HepG2 (cell line): ENCODE data around the gene SETD1B. TPM values are rescaled to one million over a fixed set of nuclear protein-coding genes. Genes with fewer than 3 reads are reported as not detected.

Experiments
- AGO1 ChIP-seq: fragments of 200-400 bp; formaldehyde crosslinking; IDR thresholded peaks from 2 replicates; pipeline ENCODE4 v1.6.1; 2017; ENCODE audit warnings: mild to moderate bottlenecking, low read depth, low read length, moderate library complexity; ENCODE audit not compliant: poor library complexity, severe bottlenecking
- ASH2L ChIP-seq: fragments of 300-600, 200-600 bp; sonication (generic); IDR thresholded peaks from 2 replicates; pipeline ENCODE4 v1.7.0; 2017; ENCODE audit warnings: low read depth, mild to moderate bottlenecking, moderate library complexity, mixed read lengths, low read length; ENCODE audit not compliant: insufficient read length
- BHLHE40 ChIP-seq: IDR thresholded peaks from 2 replicates; pipeline ENCODE4 v1.6.1; 2011; ENCODE audit warnings: low read length, improper control_type of control experiment
- ELF1 ChIP-seq: sonication (generic); formaldehyde crosslinking; IDR thresholded peaks from 2 replicates; pipeline ENCODE4 v1.4.0; 2020; ENCODE audit warnings: missing genetic modification reagents
- FOSL2 ChIP-seq: sonication (generic); formaldehyde crosslinking; IDR thresholded peaks from 2 replicates; pipeline ENCODE4 v1.4.0; 2020; ENCODE audit warnings: missing genetic modification reagents
- HNF4G ChIP-seq, 2 experiments: sonication (generic) in 1 of 2; formaldehyde crosslinking in 1 of 2; IDR thresholded peaks; 2 replicates each; pipeline versions ENCODE4 v1.4.0 to v1.6.1; 2011 to 2020; ENCODE audit warnings: borderline replicate concordance in 2 of 2, low read depth in 2 of 2, mild to moderate bottlenecking in 2 of 2, low read length in 1 of 2, missing genetic modification reagents in 1 of 2, moderate library complexity in 1 of 2
- ISX ChIP-seq: sonication (generic); formaldehyde crosslinking; conservative IDR thresholded peaks from 2 replicates; pipeline ENCODE4 v1.5.0; 2020; ENCODE audit warnings: missing genetic modification reagents
- KMT2B ChIP-seq: IDR thresholded peaks from 2 replicates; pipeline ENCODE4 v1.6.1; 2016; ENCODE audit warnings: missing genetic modification reagents, missing compliant biosample characterization
- MAF1 ChIP-seq: sonication (generic); formaldehyde crosslinking; IDR thresholded peaks from 2 replicates; pipeline ENCODE4 v1.5.0; 2020; ENCODE audit warnings: missing genetic modification reagents, borderline replicate concordance
- MED8 ChIP-seq: sonication (generic); formaldehyde crosslinking; IDR thresholded peaks from 2 replicates; pipeline ENCODE4 v1.8.1; 2023; ENCODE audit warnings: mild to moderate bottlenecking, missing genetic modification reagents; ENCODE audit not compliant: insufficient replicate concordance
- MEF2D ChIP-seq: sonication (generic); formaldehyde crosslinking; IDR thresholded peaks from 2 replicates; pipeline ENCODE4 v1.5.1; 2020; ENCODE audit warnings: mild to moderate bottlenecking, missing genetic modification reagents
- PAWR ChIP-seq: sonication (generic); formaldehyde crosslinking; IDR thresholded peaks from 2 replicates; pipeline ENCODE4 v1.4.0; 2020; ENCODE audit warnings: missing genetic modification reagents, mild to moderate bottlenecking, borderline replicate concordance
- PHF20 ChIP-seq: sonication (generic); formaldehyde crosslinking; IDR thresholded peaks from 2 replicates; pipeline ENCODE4 v1.5.0; 2020; ENCODE audit warnings: mild to moderate bottlenecking, missing genetic modification reagents
- PLRG1 ChIP-seq: fragments of 450-650 bp; conservative IDR thresholded peaks from 2 replicates; pipeline ENCODE4 v1.6.1; 2016
- SIN3B ChIP-seq: fragments of 150-350 bp; IDR thresholded peaks from 2 replicates; pipeline ENCODE4 v1.6.1; 2014; ENCODE audit warnings: low read length
- SP5 ChIP-seq: IDR thresholded peaks from 2 replicates; pipeline ENCODE4 v1.6.1; 2016; ENCODE audit warnings: low read depth, borderline replicate concordance
- SRSF1 ChIP-seq: fragments of 200-400 bp; formaldehyde crosslinking; optimal IDR thresholded peaks from 2 replicates; pipeline ENCODE3; 2017; ENCODE audit warnings: mild to moderate bottlenecking, low read depth, low read length, moderate library complexity
- SYNCRIP ChIP-seq: fragments of 200-400 bp; formaldehyde crosslinking; IDR thresholded peaks from 2 replicates; pipeline ENCODE4 v1.6.1; 2018; ENCODE audit warnings: mild to moderate bottlenecking, low read depth, low read length; ENCODE audit not compliant: insufficient read depth
- TCF7 ChIP-seq: sonication (generic); IDR thresholded peaks from 2 replicates; pipeline ENCODE4 v1.6.1; 2016; ENCODE audit warnings: antibody characterized with exemption, low read depth
- TGIF2 ChIP-seq: IDR thresholded peaks from 2 replicates; pipeline ENCODE4 v1.6.1; 2016; ENCODE audit warnings: control low read depth, missing compliant biosample characterization
- ZBTB3 ChIP-seq: sonication (generic); formaldehyde crosslinking; IDR thresholded peaks from 2 replicates; pipeline ENCODE4 v1.4.0; 2020; ENCODE audit warnings: low read depth, mild to moderate bottlenecking, moderate library complexity, missing genetic modification reagents, borderline replicate concordance
- ZNF136 ChIP-seq: sonication (generic); formaldehyde crosslinking; IDR thresholded peaks from 2 replicates; pipeline ENCODE4 v1.8.1; 2022; ENCODE audit warnings: low read depth, mild to moderate bottlenecking, moderate library complexity, missing genetic modification reagents
- ZNF225 ChIP-seq: sonication (generic); formaldehyde crosslinking; IDR thresholded peaks from 2 replicates; pipeline ENCODE4 v1.4.0; 2020; ENCODE audit warnings: mild to moderate bottlenecking, missing genetic modification reagents
- ZNF232 ChIP-seq: sonication (generic); formaldehyde crosslinking; IDR thresholded peaks from 2 replicates; pipeline ENCODE4 v1.4.0; 2020; ENCODE audit warnings: missing genetic modification reagents, borderline replicate concordance
- ZNF263 ChIP-seq: sonication (generic); formaldehyde crosslinking; IDR thresholded peaks from 2 replicates; pipeline ENCODE4 v1.4.0; 2020; ENCODE audit warnings: missing genetic modification reagents
- ZNF460 ChIP-seq: sonication (generic); formaldehyde crosslinking; IDR thresholded peaks from 2 replicates; pipeline ENCODE4 v1.5.1; 2020; ENCODE audit warnings: missing genetic modification reagents, mild to moderate bottlenecking, borderline replicate concordance
- ZNF558 ChIP-seq: sonication (generic); formaldehyde crosslinking; IDR thresholded peaks from 2 replicates; pipeline ENCODE4 v1.9.0; 2022; ENCODE audit warnings: mild to moderate bottlenecking, missing genetic modification reagents, borderline replicate concordance
- ZNF619 ChIP-seq: sonication (generic); formaldehyde crosslinking; IDR thresholded peaks from 2 replicates; pipeline ENCODE4 v1.4.0; 2020; ENCODE audit warnings: mild to moderate bottlenecking, missing genetic modification reagents
- ZNF644 ChIP-seq: IDR thresholded peaks from 2 replicates; pipeline ENCODE4 v1.6.1; 2016; ENCODE audit warnings: low read depth
- polyA plus RNA-seq, 8 experiments: library from polyadenylated mRNA; depleted of rRNA in 3 of 8; stranded (reverse) in 7 of 8; unstranded in 1 of 8; fragments of >200 nt; fragmentation: Illumina TruSeq in 4 of 8; extraction: Trizol in 4 of 8; gene quantifications; 2 replicates each; pipeline versions ENCODE4 v1.2.1 to v1.2.3, GENCODE V29; 2011 to 2016; ENCODE audit warnings: low read depth in 4 of 8, missing spikeins in 1 of 8, mixed read lengths in 1 of 8; ENCODE audit not compliant: insufficient read depth in 1 of 8
- total RNA-seq, 5 experiments: library from RNA; depleted of rRNA; stranded (reverse); fragments of >200 nt; fragmentation: Illumina TruSeq; extraction: Trizol; gene quantifications; 2 replicates each; pipeline ENCODE4 v1.2.3, GENCODE V29; 2016; ENCODE audit warnings: low read depth in 1 of 5
- TF ChIP-seq, protein P1 (sequence below): sonication (generic); formaldehyde crosslinking; IDR thresholded peaks from 2 replicates; pipeline ENCODE4 v1.5.0; 2020; ENCODE audit warnings: missing genetic modification reagents

Gene SETD1B
- total and polyA plus RNA-seq, 2 of the 13 experiments (the other 11 are each of a cell fraction or from before 2014, with no cell fraction given) = 1.1 to 1.4 TPM

DNA sequence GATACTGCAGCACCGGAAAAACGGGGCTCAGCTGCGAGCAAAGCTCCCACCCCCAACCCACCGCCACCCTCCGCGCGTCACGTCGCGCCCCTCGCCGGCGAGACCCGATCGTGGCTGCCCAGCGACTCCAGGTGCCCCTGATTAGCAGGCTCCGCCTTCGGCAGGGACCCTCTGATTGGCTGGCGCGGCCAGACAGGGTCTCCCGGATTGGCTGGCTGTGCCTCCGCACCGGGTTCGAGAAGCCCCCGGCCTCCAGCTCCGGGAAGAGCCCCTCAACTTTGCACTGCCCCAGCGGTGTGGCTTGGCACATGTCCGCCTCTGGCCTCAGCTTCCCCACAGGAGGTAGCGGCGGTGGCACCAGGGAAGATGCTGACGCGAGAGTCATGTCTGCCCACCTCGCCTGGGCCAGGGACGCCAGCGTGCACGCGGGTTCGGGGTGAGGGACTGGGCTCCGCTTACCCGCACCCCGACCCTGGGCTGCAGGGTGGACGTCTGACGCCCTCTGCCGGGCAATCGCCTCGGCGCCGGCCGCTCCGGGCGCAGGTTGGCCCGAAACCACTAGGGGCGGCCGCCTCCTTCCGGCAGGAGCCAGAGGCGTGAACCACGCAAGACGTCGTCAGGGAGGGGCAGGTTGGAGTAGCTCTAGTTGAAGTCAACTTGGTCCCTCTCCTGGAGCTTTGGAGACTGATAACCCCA lies 9.8 kb upstream of the SETD1B start (continued):
- TF ChIP-seq ZNF558 (CRISPR knock-in tag) (peak; percentile 80; the same call in 1 of the 2 replicates), ZNF460 (no peak; the same call in 1 of the 2 replicates), HNF4G (IDR thresholded peaks at IDR 0.05; ENCODE audit: borderline replicate concordance, low read depth, low read length) (no peak), HNF4G (CRISPR knock-in tag; IDR thresholded peaks at IDR 0.05; ENCODE audit: borderline replicate concordance, low read depth) (no peak; the same call in 1 of the 2 replicates), KMT2B (CRISPR knock-in tag) (no peak; the same call in 1 of the 2 replicates), PHF20 (peak; percentile 47), AGO1 (peak; percentile 98), SP5 (CRISPR knock-in tag) (peak; percentile 21; the same call in 1 of the 2 replicates), TCF7 (no peak), ZNF232 (CRISPR knock-in tag) (peak; percentile 89; the same call in 1 of the 2 replicates), SRSF1 (peak; percentile 10), ZNF644 (no peak), MED8 (no peak), ZNF225 (CRISPR knock-in tag) (0 out of 2 replicates have a peak, but pooled peaks have one; percentile 16), MAF1 (CRISPR knock-in tag) (peak; percentile 80; the same call in 1 of the 2 replicates), ZNF136 (CRISPR knock-in tag) (peak; percentile 95; the same call in 1 of the 2 replicates), BHLHE40 (0 out of 2 replicates have a peak, but pooled peaks have one; percentile 32), ASH2L (peak; percentile 32), ELF1 (CRISPR knock-in tag) (peak; percentile 53), ZBTB3 (CRISPR knock-in tag) (no peak), SIN3B (no peak), FOSL2 (CRISPR knock-in tag) (peak; percentile 57; the same call in 1 of the 2 replicates), ISX (CRISPR knock-in tag) (no peak), PAWR (CRISPR knock-in tag) (peak; percentile 89; the same call in 1 of the 2 replicates), SYNCRIP (no peak), TGIF2 (CRISPR knock-in tag) (no peak), ZNF263 (CRISPR knock-in tag) (0 out of 2 replicates have a peak, but pooled peaks have one; percentile 48), ZNF619 (CRISPR knock-in tag) (no peak), MEF2D (peak; percentile 75; the same call in 1 of the 2 replicates), PLRG1 (no peak)
- TF ChIP-seq, protein P1, sequence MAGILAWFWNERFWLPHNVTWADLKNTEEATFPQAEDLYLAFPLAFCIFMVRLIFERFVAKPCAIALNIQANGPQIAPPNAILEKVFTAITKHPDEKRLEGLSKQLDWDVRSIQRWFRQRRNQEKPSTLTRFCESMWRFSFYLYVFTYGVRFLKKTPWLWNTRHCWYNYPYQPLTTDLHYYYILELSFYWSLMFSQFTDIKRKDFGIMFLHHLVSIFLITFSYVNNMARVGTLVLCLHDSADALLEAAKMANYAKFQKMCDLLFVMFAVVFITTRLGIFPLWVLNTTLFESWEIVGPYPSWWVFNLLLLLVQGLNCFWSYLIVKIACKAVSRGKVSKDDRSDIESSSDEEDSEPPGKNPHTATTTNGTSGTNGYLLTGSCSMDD (CRISPR knock-in tag) = 0 out of 2 replicates have a peak, but pooled peaks have one; percentile 45
